Spinal cord (tissue), 10 donors: ENCODE data around the gene TFAP2A. TPM values are rescaled to one million over a fixed set of nuclear protein-coding genes. Genes with fewer than 3 reads are reported as not detected.

Experiments
- DNase-seq, 6 donors: peaks; one replicate each; pipeline versions ENCODE4 v3.0.0 to v3.0.0-alpha.2; 2013 to 2015; ENCODE audit warnings: low spot score in 6 of 6, low read depth in 4 of 6
- H3K27ac ChIP-seq: one replicate; pipeline ENCODE4 v1.5.1; 2013; ENCODE audit warnings: low read depth, low read length, control low read depth
- H3K27me3 ChIP-seq: one replicate; pipeline ENCODE4 v1.6.1; 2013; ENCODE audit warnings: low read length; ENCODE audit not compliant: control insufficient read depth, insufficient read depth
- H3K36me3 ChIP-seq: one replicate; pipeline ENCODE4 v1.6.1; 2013; ENCODE audit warnings: low read length; ENCODE audit not compliant: control insufficient read depth, insufficient read depth
- H3K4me1 ChIP-seq: one replicate; pipeline ENCODE4 v1.6.1; 2013; ENCODE audit warnings: low read length; ENCODE audit not compliant: control insufficient read depth, insufficient read depth
- H3K4me3 ChIP-seq: one replicate; pipeline ENCODE4 v1.5.1; 2013; ENCODE audit warnings: low read depth, low read length, control low read depth
- H3K9me3 ChIP-seq: one replicate; pipeline ENCODE4 v1.6.1; 2013; ENCODE audit warnings: low read length; ENCODE audit not compliant: control insufficient read depth, insufficient read depth
- WGBS: methylation state at CpG from one replicate; pipeline ENCODE4 v1.1.5; 2013; ENCODE audit warnings: missing lambda C conversion rate; ENCODE audit not compliant: insufficient coverage; 5-methylcytosine and 5-hydroxymethylcytosine counted together
- polyA plus RNA-seq, 2 donors: library from polyadenylated mRNA; unstranded; fragments of 120-200 nt; gene quantifications; one replicate each; pipeline ENCODE4 v1.2.1, GENCODE V29; 2013; ENCODE audit not compliant: insufficient read length in 2 of 2
- total RNA-seq, 2 donors: library from RNA; depleted of rRNA in 1 of 2; stranded (reverse); fragments of 120-200 nt in 1 of 2; fragments of >200 nt in 1 of 2; gene quantifications; one replicate each; pipeline versions ENCODE4 v1.2.3 to v1.2.4, GENCODE V29; 2013 to 2014
- donor health status: healthy.

Gene TFAP2A
- total and polyA plus RNA-seq, 4 donors: 0.72 to 11.0 (median 5.6) TPM

DNA sequence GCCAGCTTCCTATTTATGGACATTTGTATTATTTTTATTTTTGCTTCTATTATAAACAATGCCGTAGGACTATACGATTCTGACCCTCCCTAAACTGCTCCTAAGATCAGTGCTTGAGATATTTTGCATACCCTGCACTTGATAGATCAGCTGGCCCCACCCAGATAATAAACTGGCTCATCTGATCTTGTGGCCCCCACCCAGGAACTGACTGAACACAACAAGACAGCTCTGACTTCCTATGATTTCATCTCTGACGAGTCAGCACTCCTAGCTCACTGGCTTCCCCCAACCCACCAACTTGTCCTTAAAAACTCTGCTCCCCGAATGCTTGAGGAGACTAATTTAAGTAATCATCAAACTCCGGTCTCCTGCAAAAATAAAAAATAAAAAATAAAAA, 34.9 kb upstream of the TFAP2A start:
- Histone ChIP-seq H3K27me3 (no peaks in the 10 kb centered on the region), H3K36me3 (no peaks in the 10 kb centered on the region), H3K27ac (no peak overlapping the region), H3K4me3 (no peak overlapping the region), H3K9me3 (no peaks in the 10 kb centered on the region), H3K4me1 (no peaks in the 10 kb centered on the region)
- 80% methylated on average over 2 of the region's 5 CpGs for WGBS
- no peak for DNase-seq

DNA sequence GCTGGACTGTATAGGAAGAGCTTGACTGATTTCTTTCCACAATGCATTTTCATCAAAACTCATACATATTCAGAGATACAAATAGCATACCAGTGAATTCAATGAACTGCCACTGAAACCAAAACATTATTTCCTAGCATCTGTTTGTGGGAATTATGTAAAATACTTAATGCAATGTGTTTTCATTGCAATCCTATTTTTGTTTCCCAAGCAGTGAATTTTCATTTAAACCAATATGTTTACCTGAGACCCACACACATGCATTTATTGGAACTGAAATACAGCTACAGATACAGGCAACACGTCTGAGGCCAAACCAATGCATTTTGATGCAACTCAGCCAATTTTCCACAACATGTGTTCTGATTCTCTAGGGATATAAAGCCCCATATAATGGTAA, 33.2 kb upstream of the TFAP2A start:
- H3K4me1 ChIP-seq: no peaks in the 10 kb centered on the region
- no peak overlapping the region for H3K4me3 ChIP-seq
- no peaks in the 10 kb centered on the region for H3K27me3 ChIP-seq
- no CpG with 5 or more reads among the region's 1 CpG for WGBS
- no peak overlapping the region for H3K27ac ChIP-seq
- DNase-seq: peak in 2 of 6 donors; percentile 37 to 53
- H3K36me3 ChIP-seq: no peaks in the 10 kb centered on the region
- H3K9me3 ChIP-seq: no peaks in the 10 kb centered on the region

- no peak overlapping the region for H3K27ac ChIP-seq
- H3K4me3 ChIP-seq: no peak overlapping the region
- no peaks in the 10 kb centered on the region for H3K4me1 ChIP-seq
- 100% methylated on average over 1 of the region's 1 CpG for WGBS
- no peaks in the 10 kb centered on the region for H3K36me3 ChIP-seq
- DNase-seq: no peak
- H3K9me3 ChIP-seq: no peaks in the 10 kb centered on the region
- no peaks in the 10 kb centered on the region for H3K27me3 ChIP-seq
Measured at GRCh38 chr6:10446548-10446947, 31.7 kb upstream of the TFAP2A start.

GRCh38 chr6:10441655-10442009, 26.8 kb upstream of the TFAP2A start:
- H3K27ac ChIP-seq: no peak overlapping the region
- H3K4me1 ChIP-seq: no peaks in the 10 kb centered on the region
- DNase-seq: no peak
- H3K27me3 ChIP-seq: no peaks in the 10 kb centered on the region
- no peaks in the 10 kb centered on the region for H3K36me3 ChIP-seq
- H3K4me3 ChIP-seq: no peak overlapping the region
- 100% methylated on average over 2 of the region's 3 CpGs for WGBS
- H3K9me3 ChIP-seq: no peaks in the 10 kb centered on the region

DNA sequence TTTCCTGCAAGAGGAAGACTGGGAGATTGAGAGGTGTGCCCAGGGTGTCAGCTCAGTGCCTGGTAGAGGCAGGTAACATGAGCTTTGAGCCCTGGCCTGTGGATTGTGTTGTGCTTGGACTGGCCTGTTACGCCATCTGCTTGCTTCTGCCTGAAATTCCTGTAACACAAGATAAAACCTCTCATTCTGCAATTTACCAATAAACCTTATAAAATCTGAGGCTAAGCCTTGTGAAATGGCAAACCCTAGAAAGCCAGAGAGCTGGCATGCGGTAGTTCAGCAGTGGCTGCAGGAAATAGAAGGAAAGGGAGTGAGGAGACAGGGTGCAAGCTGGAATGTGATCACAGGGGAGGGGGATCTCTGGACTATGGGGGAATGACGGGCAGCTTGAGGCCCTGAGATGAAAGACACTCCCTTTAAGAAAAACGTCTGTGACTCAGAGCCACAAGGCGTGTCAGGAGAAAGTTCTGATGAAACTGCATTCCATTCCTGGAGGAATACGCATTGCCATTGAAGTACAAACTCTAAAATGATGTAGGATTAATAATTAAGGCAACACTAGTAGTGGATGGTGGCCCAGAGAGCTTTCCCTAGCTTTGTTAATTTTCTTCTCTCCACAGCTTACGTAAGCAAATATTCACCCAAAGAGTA, 26.3 kb upstream of the TFAP2A start:
- Histone ChIP-seq H3K27me3 (no peaks in the 10 kb centered on the region), H3K27ac (no peak overlapping the region), H3K4me1 (no peaks in the 10 kb centered on the region), H3K36me3 (no peaks in the 10 kb centered on the region), H3K9me3 (no peaks in the 10 kb centered on the region), H3K4me3 (no peak overlapping the region)
- 71% methylated on average over 2 of the region's 7 CpGs for WGBS
- no peak for DNase-seq

DNA sequence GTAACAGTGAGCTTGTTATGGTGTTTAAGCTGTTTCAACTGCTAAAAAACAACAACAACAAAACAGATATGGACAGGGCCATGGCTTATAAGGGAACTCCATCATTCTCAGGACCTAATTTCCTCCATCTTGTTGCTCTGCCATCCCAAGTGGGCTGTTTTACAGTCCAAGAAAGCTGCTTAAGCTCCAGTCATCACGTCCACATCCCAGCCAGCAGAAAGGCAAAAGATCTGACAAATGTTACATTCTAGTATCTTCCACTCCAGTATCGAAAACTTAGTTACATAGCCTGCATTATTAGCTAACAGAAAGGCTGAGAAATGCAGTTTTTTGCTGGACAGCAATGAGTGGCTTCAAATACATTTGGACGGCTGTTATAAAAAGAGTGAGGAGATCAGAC, 23.0 kb upstream of the TFAP2A start:
- no peaks in the 10 kb centered on the region for H3K9me3 ChIP-seq
- H3K4me3 ChIP-seq: no peak overlapping the region
- H3K36me3 ChIP-seq: no peaks in the 10 kb centered on the region
- no peaks in the 10 kb centered on the region for H3K27me3 ChIP-seq
- H3K27ac ChIP-seq: no peak overlapping the region
- H3K4me1 ChIP-seq: no peaks in the 10 kb centered on the region
- 71% methylated on average over 2 of the region's 3 CpGs for WGBS
- no peak for DNase-seq

- 90% methylated on average over 2 of the region's 4 CpGs for WGBS
- no peaks in the 10 kb centered on the region for H3K9me3 ChIP-seq
- no peaks in the 10 kb centered on the region for H3K36me3 ChIP-seq
- H3K27ac ChIP-seq: no peak overlapping the region
- peaks cover 3% of the 10 kb centered on the region for H3K27me3 ChIP-seq
- H3K4me3 ChIP-seq: no peak overlapping the region
- H3K4me1 ChIP-seq: no peaks in the 10 kb centered on the region
- no peak for DNase-seq
Measured at GRCh38 chr6:10434235-10434634, 19.4 kb upstream of the TFAP2A start.

DNA sequence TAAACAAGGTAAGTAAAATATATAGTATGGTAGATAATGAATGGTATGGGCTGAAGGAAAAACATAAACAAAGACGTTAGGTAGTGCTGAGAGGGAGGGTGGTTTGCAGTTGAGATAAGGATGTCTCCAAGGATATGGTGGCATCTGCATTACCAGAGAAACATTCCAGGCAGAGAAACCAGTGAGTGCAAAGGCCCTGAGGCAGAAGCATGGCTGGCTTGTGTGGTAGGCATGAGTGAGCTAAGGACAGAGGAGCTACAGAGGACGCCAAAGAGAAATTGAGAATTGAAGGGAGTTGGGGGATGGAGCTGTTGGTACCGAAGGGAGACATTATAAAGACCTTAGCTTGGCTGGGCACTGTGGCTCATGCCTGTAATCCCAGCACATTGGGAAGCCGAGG, 18.4 kb upstream of the TFAP2A start:
- 87% methylated on average over 3 of the region's 4 CpGs for WGBS
- H3K27me3 ChIP-seq: peaks cover 7% of the 10 kb centered on the region
- DNase-seq: no peak
- H3K36me3 ChIP-seq: no peaks in the 10 kb centered on the region
- H3K9me3 ChIP-seq: no peaks in the 10 kb centered on the region
- no peak overlapping the region for H3K4me3 ChIP-seq
- no peaks in the 10 kb centered on the region for H3K4me1 ChIP-seq
- H3K27ac ChIP-seq: no peak overlapping the region

- DNase-seq: no peak
- peaks cover 15% of the 10 kb centered on the region for H3K27me3 ChIP-seq
Measured at GRCh38 chr6:10431423-10432164, 16.7 kb upstream of the TFAP2A start.

More at GRCh38 chr6:10431423-10432164, 16.7 kb upstream of the TFAP2A start:
- Histone ChIP-seq H3K4me1 (peaks cover 1% of the 10 kb centered on the region), H3K36me3 (no peaks in the 10 kb centered on the region), H3K9me3 (no peaks in the 10 kb centered on the region), H3K27ac (no peak overlapping the region), H3K4me3 (no peak overlapping the region)
- WGBS: 74% methylated on average over 2 of the region's 7 CpGs
